SHP77 treated with DMSO at 0.1 percent for 48 hours (cell line): ENCODE measurements around the gene MIPEP.
A peak's percentile ranks its signal among the peaks of the same experiment; 100 is the strongest.

Experiments
- DNase-seq: peaks from one replicate; lab custom pipeline; 2025; lab: John Stamatoyannopoulos, UW

MIPEP gene

GRCh38 chr13:23715092-23715761 lies 174.0 kb downstream of the MIPEP start:
- DNase-seq, result peak; percentile 53

DNA sequence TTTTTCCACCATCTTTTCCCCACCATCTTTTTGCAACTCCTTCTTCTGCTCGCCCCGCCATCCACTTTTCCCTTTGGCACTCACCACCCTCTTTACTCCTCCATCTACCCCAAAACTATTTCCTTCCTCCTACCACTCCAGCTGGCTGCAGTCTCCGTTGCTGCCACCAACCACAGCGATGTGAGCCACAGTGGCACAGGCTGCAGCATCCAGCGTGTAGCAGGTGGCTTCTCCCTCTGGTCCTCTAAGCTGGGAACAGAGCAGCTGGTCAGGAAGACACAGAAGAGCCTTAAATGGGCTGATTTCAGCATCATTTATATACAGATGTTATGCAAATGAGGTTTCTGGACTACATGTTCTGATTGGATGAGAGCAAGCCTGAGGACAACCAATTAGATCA lies 174.5 kb downstream of the MIPEP start:
- DNase-seq, result no peak

DNA sequence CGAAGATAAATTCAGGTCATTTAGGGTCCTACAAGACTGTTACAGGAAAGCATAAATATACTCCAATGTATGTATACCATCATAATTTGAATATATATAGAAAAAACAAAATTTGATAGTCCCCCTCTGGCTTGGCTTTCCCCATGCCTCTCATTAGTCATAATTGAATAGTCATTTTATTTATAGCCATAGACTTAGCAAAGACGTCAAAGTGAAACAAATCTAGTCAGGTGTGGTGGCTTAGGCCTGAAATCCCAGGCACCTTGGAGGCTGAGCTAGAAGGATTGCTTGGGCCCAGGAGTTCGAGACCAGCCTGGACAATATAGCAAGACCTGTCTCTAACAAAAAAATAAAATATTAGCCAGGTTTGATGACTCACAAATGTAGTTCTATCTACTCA lies 177.8 kb downstream of the MIPEP start:
- DNase-seq, result no peak

- DNase-seq, result no peak
Measured at GRCh38 chr13:23710366-23710765, 178.8 kb downstream of the MIPEP start.

DNA sequence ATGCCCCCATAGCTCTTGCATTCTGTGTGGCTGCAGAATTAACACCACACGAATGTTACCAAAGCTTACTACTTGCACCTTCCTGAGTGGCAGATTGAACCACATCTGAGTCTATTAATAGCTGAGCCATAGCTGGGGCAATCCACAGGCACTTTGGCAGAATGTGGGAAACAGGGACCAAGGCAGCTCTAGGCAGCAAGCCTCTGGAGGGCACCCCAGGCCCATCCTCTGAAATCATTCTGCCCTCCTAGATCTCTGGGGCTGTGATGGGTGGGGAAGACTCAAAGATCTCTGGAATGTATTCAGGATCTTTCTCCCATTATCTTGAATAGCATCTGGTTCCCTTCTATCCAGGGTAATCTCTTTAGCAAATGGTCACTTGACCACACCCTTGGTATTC lies 179.7 kb downstream of the MIPEP start:
- no peak for DNase-seq

- DNase-seq, result no peak
Measured at GRCh38 chr13:23707674-23708073, 181.5 kb downstream of the MIPEP start.

DNA sequence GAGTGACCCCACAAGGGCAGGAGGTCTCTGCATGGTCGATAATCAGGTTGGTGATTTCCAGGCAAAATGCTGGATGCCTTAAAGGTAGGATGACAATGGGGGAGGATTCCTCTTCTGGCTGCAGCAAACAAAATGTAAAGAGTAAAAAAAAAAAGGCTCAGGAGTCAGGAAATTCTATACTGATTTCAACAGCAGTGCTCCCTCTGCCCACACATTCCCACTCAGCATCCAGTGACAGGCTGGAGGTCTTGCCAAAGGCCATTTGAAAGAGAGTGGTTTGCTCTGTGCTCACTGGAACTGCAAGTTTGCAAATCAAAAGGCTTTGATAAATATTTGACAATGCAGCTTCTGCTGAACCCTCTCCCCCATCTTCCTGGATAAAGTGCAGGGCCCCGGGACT lies 183.6 kb downstream of the MIPEP start:
- DNase-seq, result no peak

DNA sequence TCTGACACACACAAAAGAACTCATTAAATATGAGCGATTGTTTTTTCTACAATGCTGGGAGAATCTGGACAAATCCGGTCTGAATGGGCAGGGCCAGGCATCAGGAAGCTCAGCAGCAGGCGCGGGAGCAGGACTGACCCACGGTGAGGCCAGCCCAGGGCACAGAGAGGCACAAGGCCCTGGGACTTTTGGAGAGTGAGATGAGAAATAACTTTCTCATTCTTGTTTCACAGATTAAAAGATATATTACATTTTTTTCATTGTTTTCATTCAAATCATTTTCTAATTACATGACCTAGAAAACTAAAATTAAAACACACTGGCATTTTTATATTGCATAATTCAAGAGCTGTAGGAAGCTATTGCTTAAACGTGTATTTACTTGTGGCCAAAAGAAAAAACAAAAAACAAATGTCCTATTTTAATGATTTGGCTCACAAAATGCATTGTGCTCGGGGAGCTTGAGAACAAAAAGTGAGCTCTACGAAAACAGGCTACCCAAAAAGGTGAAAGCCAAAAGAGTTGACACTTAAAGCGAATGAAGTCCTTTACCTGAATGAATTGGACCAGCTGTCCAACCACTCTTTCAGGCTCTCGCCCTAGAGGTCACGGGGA lies 185.8 kb downstream of the MIPEP start:
- DNase-seq, result no peak

- DNase-seq, result no peak
Measured at GRCh38 chr13:23701636-23702035, 187.6 kb downstream of the MIPEP start.

- DNase-seq, result no peak
Measured at GRCh38 chr13:23701186-23701585, 188.0 kb downstream of the MIPEP start.

- DNase-seq, result no peak
Measured at GRCh38 chr13:23699271-23699670, 189.9 kb downstream of the MIPEP start.

GRCh38 chr13:23697772-23698313 lies 191.4 kb downstream of the MIPEP start:
- no peak for DNase-seq

GRCh38 chr13:23696610-23697009 lies 192.6 kb downstream of the MIPEP start:
- peak; percentile 31 for DNase-seq

GRCh38 chr13:23695711-23696464 lies 193.3 kb downstream of the MIPEP start:
- DNase-seq, result peak; percentile 84

GRCh38 chr13:23695196-23695595 lies 194.0 kb downstream of the MIPEP start:
- DNase-seq, result no peak

GRCh38 chr13:23692816-23693215 lies 196.4 kb downstream of the MIPEP start:
- no peak for DNase-seq

GRCh38 chr13:23690668-23691067 lies 198.5 kb downstream of the MIPEP start:
- DNase-seq, result no peak

DNA sequence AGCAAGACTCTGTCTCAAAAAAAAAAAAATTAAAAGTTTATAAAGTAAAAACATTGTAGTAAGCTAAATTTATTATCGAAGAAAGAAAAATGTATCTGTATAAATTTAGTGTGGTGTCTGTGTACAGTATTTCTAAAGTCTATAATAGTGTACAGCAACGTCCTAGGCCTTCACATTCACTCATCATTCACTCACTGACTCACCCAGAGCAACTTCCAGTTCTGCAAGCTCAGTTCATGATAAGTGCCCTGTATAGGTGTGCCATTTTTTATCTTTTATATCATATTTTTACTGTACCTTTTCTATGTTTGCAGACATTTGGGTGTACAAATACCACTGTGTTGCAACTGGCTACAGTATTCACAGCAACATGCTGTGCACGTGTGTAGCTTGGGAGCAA lies 200.9 kb downstream of the MIPEP start:
- DNase-seq, result no peak

- no peak for DNase-seq
Measured at GRCh38 chr13:23687614-23688013, 201.6 kb downstream of the MIPEP start.

- DNase-seq, result no peak
Measured at GRCh38 chr13:23686948-23687347, 202.3 kb downstream of the MIPEP start.

- DNase-seq, result no peak
Measured at GRCh38 chr13:23685416-23685815, 203.8 kb downstream of the MIPEP start.

GRCh38 chr13:23684647-23685046 lies 204.6 kb downstream of the MIPEP start:
- no peak for DNase-seq

DNA sequence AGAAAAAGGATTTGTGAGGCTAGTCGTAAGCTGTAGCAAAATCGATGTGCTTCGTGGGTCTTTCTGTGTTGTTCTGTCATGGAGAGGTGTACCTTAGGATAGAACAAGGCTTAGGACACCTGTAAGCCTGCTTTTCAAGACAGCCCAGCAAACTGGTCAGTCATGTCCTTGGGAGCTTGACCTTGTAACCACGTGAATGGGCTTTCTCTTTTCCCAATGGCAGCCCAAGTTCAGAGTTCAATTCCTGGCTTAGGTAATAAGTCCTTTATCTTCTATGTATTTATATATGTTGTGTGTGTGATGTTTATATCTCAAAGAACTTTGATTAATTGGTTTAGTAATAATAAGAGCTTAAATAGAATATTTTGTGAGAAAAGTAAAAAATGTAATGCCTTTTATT lies 206.1 kb downstream of the MIPEP start:
- no peak for DNase-seq
